GM12801 (cell line): Measurements from ENCODE around the gene RPS4Y2.

ENCODE experiments used
- TF ChIP-seq, protein P1 (sequence below): IDR thresholded peaks from one replicate; pipeline ENCODE4 v1.5.1; 2011; ENCODE audit warnings: control low read depth; ENCODE audit not compliant: insufficient read length; ENCODE audit errors: extremely low read depth

RPS4Y2 gene

GRCh38 chrY:20763869-20764268, 8.0 kb downstream of the RPS4Y2 start:
- TF ChIP-seq, protein P1, sequence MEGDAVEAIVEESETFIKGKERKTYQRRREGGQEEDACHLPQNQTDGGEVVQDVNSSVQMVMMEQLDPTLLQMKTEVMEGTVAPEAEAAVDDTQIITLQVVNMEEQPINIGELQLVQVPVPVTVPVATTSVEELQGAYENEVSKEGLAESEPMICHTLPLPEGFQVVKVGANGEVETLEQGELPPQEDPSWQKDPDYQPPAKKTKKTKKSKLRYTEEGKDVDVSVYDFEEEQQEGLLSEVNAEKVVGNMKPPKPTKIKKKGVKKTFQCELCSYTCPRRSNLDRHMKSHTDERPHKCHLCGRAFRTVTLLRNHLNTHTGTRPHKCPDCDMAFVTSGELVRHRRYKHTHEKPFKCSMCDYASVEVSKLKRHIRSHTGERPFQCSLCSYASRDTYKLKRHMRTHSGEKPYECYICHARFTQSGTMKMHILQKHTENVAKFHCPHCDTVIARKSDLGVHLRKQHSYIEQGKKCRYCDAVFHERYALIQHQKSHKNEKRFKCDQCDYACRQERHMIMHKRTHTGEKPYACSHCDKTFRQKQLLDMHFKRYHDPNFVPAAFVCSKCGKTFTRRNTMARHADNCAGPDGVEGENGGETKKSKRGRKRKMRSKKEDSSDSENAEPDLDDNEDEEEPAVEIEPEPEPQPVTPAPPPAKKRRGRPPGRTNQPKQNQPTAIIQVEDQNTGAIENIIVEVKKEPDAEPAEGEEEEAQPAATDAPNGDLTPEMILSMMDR = no peak

DNA sequence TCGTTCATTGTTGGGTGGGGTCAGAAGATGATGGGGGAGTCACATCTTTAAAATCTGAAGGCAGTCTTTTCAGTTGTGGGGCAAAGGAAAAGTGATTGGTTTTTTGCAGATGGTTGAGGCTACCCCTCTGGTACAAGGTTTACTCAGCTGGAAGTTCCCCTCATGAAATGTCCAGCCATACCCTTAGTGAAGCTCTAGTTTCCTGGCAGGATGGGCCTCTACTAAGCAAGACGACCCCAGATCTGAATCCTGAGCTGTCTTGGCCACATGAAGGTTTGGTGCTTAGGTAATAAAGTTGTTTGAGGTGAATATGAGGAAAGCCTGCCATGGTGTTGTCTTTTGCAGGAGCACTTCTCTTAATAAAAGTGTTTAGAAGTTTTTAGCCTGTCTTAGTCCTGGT, 9.2 kb downstream of the RPS4Y2 start:
- TF ChIP-seq, protein P1 = no peak

- TF ChIP-seq, protein P1 = no peak
Measured at GRCh38 chrY:20770755-20771154, 14.8 kb downstream of the RPS4Y2 start.

DNA sequence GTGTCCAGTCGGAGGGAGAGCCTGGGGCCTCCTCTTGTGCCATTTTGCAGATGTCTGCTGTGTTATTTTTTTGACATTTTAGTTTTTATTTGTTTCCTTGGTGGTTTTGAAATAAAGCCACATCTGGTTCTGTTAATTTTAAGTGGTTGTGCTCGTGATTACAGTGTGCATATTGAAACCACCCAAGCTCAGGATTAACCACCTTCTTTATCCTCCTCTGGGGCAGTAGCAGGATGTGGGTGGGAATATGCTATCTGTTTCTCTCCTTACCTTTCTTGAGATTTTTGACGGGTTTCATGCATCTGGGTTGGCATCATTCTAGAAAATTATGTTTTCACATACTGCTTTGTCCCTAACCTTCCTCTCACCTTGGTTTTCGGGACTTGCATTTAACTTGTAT, 20.2 kb downstream of the RPS4Y2 start:
- TF ChIP-seq, protein P1 = no peak

DNA sequence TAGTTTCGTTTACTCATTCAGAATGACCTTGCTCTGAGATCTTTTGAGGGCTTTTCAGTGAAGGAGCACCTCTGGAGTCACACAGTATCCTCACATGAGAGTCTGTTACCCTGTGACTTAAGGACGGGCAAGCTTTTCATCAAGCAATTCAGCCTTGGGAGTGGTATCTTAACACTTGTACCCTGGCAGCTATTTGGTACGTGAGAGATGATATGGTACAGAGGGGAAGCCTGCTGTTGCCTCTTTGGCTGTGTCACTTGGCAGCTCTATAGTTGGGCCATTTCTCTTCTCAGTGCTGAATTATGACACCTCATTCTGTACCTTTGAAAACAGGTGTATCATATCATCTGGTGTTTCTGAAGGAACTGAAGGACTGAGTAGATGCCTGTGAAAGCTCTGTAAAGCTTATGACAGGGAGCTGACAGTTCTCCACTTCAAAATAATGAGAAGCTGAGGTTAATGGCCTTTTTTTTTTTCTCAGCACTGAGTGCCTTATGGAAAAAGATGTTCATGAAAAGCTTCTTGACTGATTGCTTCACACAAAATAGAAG, 24.3 kb downstream of the RPS4Y2 start:
- TF ChIP-seq, protein P1 = no peak

DNA sequence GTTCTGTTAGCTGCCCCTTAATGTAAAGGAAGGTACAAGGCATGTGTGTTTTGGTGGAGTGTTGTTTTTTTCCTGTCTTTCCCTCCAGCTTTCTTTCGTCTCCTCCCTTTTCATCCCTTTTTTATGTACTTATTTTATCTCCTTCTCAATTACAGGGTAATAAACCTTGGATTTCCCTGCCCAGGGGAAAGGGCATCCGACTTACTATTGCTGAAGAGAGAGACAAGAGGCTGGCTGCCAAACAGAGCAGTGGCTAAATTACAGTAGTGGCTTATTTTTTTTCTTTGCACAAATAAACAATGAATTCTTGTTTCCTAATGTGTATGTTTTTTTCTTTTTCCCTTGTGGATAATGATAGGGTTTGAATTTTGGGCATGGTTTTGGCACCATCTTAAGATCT, 24.9 kb downstream of the RPS4Y2 start:
- TF ChIP-seq, protein P1 = no peak

GRCh38 chrY:20781408-20781807, 25.5 kb downstream of the RPS4Y2 start:
- TF ChIP-seq, protein P1 = no peak
